ENCODE results near the gene ITGB2.
"Not testable (repeated sequence)": the region's sequence is repeated elsewhere in the genome, so short reads cannot be mapped to it uniquely, and the experiment has no call there.

The ITGB2 gene

DNA sequence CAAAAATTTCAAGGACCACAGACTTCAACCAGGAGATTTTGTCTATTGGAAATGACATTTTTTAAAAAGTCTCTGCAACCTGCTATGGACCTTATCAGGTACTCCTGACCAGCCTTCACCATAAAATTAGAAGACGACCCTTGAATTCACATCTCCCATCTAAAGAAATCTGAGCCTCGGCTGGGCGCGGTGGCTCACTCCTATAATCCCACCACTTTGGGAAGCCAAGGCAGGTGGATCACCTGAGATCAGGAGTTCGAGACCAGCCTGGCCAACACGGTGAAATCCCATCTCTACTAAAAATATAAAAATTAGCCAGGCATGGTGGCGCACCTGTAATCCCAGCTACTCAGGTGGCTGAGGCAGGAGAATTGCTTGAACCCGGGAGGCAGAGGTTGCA, 41.5 kb downstream of the ITGB2 start:
- peaks cover 37% of the 10 kb centered on the region for H3K4me1 Mint-ChIP-seq (ENCODE audit: low read depth)
- H3K27me3 Mint-ChIP-seq (ENCODE audit: low read depth); DNase-seq (ENCODE audit: low spot score); H3K27ac Mint-ChIP-seq; H3K36me3 Mint-ChIP-seq (ENCODE audit: low read depth); H3K9me3 Mint-ChIP-seq; H3K4me3 Mint-ChIP-seq: not testable (repeated sequence)

DNA sequence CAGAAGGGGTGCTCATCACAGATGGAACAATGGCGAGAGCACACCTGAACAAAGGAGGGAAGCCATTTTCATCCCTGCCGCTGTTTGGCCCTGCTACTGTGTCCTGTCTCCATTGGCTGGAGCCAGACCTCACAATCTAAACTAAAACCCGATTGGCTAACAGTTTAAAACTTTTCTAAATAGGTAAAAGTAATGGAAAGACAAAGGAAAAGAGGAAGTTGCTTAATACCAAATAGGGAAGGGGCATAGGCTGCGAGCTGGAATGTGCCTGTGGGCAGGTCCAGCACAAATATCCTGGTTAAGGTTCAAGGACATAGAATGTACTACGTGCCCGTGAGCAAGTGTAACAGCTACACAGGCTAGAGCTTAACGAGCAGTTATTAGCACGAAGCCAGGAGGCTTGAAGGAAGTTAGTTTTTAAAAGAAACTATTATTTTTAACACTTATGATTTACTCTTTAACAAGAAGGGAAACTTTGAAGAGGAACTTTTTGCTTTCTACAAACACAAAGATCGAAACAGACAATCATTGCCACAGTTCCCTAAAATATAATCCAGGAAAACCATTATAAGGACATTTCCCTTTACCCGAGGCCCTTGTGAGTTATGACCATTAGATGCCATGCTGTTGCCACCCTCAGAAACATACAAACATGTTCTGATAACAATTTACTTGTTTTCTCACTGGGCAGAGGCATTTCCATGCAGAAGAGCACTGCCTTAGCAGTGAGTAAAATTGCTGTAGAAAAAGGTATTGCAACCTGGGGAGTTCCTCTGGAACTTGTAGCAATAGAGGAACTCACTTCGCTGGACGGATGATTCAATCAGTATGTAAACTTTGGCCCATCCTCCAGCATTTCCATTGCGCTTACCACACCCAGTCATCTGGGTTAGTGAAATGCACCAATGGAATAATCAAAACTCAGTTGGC, 42.4 kb downstream of the ITGB2 start:
- no peak overlapping the region for H3K4me3 Mint-ChIP-seq
- no peak for DNase-seq (ENCODE audit: low spot score)
- no peaks in the 10 kb centered on the region for H3K9me3 Mint-ChIP-seq
- peaks cover 37% of the 10 kb centered on the region for H3K4me1 Mint-ChIP-seq (ENCODE audit: low read depth)
- no peak overlapping the region for H3K27ac Mint-ChIP-seq
- peaks cover 5% of the 10 kb centered on the region for H3K27me3 Mint-ChIP-seq (ENCODE audit: low read depth)
- no peaks in the 10 kb centered on the region for H3K36me3 Mint-ChIP-seq (ENCODE audit: low read depth)

DNA sequence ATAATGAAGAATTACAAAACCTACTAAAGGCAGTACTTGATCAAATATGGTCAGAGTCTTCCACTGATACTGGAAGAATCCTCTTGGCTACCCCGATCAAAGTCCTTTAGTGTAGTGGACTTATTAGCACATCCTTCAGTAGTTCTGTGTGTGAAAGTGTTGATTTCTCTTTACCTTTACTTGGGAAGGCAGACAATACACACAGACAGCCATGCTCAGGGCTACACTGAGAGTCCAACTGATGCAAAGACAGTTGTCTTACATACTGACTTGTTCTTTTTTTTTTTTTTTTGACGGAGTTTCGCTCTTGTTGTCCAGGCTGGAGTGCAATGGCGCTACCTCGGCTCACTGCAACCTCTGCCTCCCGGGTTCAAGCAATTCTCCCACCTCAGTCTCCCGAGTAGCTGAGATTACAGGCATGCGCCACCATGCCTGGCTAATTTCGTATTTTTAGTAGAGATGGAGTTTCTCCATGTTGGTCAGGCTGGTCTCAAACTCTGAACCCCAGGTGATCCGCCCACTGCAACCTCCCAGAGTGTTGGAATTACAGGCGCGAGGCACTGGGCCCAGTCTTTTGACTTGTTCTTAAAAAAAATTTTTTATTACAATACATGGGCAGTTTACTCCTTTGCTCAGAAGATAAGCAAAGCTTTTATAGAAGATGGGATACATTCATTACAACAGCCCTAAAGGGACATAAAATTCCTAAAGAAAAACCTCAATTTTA, 43.7 kb downstream of the ITGB2 start:
- DNase-seq (ENCODE audit: low spot score): no peak
- peaks cover 40% of the 10 kb centered on the region for H3K4me1 Mint-ChIP-seq (ENCODE audit: low read depth)
- H3K36me3 Mint-ChIP-seq (ENCODE audit: low read depth): peaks cover 3% of the 10 kb centered on the region
- peaks cover 5% of the 10 kb centered on the region for H3K27me3 Mint-ChIP-seq (ENCODE audit: low read depth)
- H3K4me3 Mint-ChIP-seq: no peak overlapping the region
- no peak overlapping the region for H3K27ac Mint-ChIP-seq
- no peaks in the 10 kb centered on the region for H3K9me3 Mint-ChIP-seq

DNA sequence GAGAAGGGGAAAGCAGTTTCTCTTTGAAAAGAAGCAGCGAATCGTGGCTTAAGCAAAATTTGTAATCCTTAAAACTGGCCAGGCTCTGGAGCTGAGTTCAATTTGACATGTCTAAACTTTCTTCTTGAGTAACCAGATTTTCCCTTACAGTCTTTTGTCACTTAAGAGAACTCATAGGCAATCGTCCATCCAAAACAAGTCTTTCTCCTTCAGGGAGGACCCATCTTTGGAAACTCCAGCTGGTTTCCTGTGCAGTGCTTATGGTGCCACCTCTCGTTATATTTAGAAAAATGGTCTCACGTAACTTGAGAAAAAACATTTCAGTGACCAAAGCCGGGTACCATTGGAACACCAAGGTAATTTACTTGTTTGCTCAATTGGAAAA, 45.4 kb downstream of the ITGB2 start:
- H3K36me3 Mint-ChIP-seq (ENCODE audit: low read depth): peaks cover 7% of the 10 kb centered on the region
- peak overlapping the region; percentile 94 for H3K27ac Mint-ChIP-seq
- peaks cover 5% of the 10 kb centered on the region for H3K27me3 Mint-ChIP-seq (ENCODE audit: low read depth)
- peak overlapping the region; percentile 88 for H3K4me3 Mint-ChIP-seq
- H3K4me1 Mint-ChIP-seq (ENCODE audit: low read depth): peaks cover 38% of the 10 kb centered on the region
- DNase-seq (ENCODE audit: low spot score): peak; percentile 23
- no peaks in the 10 kb centered on the region for H3K9me3 Mint-ChIP-seq

DNA sequence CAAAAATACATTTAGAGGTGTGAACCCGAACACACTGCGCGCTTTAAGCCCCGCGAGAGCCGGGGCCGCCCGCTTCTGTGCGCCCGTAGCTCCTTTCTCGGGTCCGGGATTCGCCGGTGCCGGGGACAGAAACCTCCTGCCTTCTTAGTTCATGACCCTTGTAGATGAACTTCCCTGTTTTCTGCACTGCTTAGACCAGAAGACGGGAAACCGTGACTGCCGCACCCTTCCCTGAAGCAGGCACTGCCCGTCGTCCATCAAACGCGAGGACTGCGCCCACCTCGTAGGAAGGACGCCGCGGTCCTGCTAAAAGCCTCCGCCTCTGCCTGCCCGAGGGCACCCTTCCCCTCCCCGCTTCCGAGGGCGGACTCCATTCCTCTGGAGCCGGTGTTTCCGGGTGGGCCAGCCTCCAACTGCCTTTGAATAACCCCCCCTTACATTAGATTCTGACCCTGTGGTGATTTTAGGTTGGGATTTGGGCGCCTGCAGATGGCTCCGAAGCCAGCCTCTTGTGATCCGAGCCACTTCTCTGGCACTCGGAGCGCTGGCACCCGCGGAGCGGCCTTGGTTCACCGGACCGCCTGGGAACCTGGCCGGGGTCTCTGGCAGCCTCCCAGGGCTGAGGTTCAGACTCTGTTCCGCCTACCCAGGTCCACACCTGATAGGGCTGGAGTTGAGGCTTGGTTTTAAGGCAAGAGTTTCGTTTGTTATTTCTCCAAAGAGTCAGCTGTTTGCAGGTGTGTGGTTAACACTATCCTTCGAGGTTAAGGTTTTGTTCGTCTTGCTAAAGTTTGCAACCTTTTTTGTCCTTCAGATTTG, 46.0 kb downstream of the ITGB2 start:
- Mint-ChIP-seq H3K27me3 (ENCODE audit: low read depth) (peaks cover 5% of the 10 kb centered on the region), H3K27ac (peak overlapping the region; percentile 94), H3K4me1 (ENCODE audit: low read depth) (peaks cover 44% of the 10 kb centered on the region), H3K9me3 (no peaks in the 10 kb centered on the region), H3K4me3 (peak overlapping the region; percentile 88), H3K36me3 (ENCODE audit: low read depth) (peaks cover 7% of the 10 kb centered on the region)
- DNase-seq (ENCODE audit: low spot score): peak; percentile 37

DNA sequence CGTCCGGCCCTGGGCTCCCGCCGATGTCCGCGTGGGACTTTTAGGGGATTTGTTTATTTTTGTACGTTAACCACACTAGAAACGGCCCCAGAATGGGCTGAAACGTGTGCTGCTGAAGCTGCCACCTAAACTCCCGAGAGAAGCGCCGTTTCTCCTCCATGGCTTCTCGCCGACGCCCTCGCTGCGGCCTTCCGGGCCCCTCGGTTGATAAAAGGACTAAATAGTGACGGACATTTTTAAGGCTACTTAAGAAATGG, 46.5 kb downstream of the ITGB2 start:
- H3K27ac Mint-ChIP-seq: peak overlapping the region; percentile 94
- H3K4me1 Mint-ChIP-seq (ENCODE audit: low read depth): peaks cover 46% of the 10 kb centered on the region
- peaks cover 5% of the 10 kb centered on the region for H3K27me3 Mint-ChIP-seq (ENCODE audit: low read depth)
- no peaks in the 10 kb centered on the region for H3K9me3 Mint-ChIP-seq
- no peak for DNase-seq (ENCODE audit: low spot score)
- peaks cover 7% of the 10 kb centered on the region for H3K36me3 Mint-ChIP-seq (ENCODE audit: low read depth)
- H3K4me3 Mint-ChIP-seq: peak overlapping the region; percentile 88

DNA sequence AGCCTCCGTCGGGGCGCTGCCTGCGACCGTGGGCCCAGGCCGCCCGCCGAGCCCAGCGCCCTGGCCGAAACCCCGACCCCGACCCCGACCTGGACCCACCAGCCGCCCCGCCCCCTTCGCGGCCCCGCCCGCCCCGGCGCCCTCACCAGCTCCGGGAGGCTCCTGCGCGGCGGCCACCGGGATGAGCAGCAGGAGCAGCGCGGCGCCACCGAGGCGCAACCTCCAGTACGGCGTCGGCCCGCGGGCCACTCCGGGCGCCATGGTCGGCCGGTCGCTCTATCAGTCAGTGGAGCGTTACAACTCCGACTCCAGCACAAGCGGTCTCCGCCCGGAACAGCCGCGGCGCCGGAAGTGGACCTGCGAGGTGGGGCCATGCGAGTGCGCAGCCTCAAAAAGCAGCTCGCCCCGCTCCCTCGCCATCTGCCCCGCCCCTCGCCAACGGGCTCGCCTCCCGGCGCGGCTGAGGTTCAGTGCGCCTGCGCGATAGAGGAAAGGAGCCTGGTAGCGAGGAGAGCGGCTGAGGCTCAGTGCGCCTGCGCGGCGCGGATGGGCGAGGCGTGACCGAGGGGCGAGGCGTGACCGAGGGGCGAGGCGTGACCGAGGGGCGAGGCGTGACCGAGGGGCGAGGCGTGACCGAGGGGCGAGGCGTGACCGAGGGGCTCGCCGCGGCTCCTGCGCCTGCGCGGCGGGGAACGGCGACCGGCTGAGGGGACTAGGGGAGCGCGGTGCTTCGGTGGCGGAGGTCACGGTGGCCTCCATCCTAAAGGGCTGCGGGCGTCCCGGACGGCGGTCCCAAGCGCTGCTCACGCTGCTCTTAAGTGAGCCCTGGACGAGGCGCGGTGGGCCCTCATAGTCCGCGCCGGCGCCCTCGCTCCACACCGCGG, 47.1 kb downstream of the ITGB2 start, which contains the start of gene PTTG1IP:
TSS of gene PTTG1IP (minus strand) at position 335 of the 884 bp plus-strand sequence. CDS start at position 261, 74 bp downstream.
- peak; percentile 100 for DNase-seq (ENCODE audit: low spot score)
- Mint-ChIP-seq H3K4me1 (ENCODE audit: low read depth) (peaks cover 52% of the 10 kb centered on the region), H3K27ac (peak within 1 kb of the TSS; percentile 94), H3K27me3 (ENCODE audit: low read depth) (peaks cover 5% of the 10 kb centered on the region), H3K36me3 (ENCODE audit: low read depth) (peaks cover 10% of the 10 kb centered on the region), H3K9me3 (no peaks in the 10 kb centered on the region), H3K4me3 (peak within 1 kb of the TSS; percentile 95)

DNA sequence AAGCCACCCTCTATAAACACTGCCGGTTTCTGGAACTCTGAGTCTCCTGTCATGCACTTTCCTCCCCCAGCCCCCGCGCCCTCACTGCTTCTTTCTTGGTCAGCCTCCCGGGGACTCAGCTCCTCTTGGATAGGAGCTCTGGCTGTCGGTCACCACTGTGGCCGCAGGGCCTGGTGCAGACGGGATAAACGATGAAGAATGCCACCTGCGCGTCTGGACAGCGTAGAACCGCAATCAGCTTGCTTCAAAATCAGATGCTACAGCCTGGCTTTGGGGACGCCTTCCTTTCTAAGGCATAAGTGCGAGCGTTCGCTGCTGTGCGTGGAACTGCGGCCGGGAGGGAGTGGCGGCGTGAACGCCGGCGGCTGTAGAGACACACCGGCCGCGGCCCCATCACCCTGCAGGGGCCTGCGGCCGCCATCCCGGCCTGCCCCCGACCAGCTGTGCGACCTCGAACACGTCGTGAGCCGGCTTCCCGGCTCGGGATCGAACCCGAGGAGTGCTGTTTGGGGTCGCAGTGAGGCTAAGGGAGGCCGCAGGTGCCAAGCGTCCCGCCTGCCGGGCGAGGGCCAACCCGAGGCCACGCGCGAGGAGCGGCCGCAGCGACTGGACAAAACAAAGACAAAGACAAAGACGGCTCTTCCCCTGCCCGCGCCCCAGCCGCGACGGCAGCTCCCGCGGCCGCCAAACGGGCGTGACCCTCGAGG, 47.9 kb downstream of the ITGB2 start:
- Mint-ChIP-seq H3K4me3 (peak overlapping the region; percentile 95), H3K9me3 (no peaks in the 10 kb centered on the region), H3K4me1 (ENCODE audit: low read depth) (peaks cover 60% of the 10 kb centered on the region), H3K27ac (peak overlapping the region; percentile 77), H3K36me3 (ENCODE audit: low read depth) (peaks cover 13% of the 10 kb centered on the region), H3K27me3 (ENCODE audit: low read depth) (peaks cover 3% of the 10 kb centered on the region)
- no peak for DNase-seq (ENCODE audit: low spot score)

DNA sequence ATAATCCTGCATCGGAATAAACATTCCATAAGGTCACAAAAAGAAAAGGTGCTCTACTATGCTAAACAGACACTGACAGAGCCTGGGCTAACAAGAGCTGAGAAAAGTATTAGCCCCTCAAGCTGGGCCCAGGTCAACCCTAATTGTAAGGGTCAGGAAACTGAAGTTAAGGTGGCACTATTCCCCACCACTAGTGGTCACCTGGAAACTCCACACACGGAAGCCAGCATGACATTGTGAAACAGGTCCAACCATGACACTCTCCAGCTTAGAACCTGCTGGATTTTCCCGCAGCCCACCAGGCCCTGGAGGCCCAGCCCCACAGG, 48.4 kb downstream of the ITGB2 start:
- DNase-seq (ENCODE audit: low spot score): peak; percentile 21

DNA sequence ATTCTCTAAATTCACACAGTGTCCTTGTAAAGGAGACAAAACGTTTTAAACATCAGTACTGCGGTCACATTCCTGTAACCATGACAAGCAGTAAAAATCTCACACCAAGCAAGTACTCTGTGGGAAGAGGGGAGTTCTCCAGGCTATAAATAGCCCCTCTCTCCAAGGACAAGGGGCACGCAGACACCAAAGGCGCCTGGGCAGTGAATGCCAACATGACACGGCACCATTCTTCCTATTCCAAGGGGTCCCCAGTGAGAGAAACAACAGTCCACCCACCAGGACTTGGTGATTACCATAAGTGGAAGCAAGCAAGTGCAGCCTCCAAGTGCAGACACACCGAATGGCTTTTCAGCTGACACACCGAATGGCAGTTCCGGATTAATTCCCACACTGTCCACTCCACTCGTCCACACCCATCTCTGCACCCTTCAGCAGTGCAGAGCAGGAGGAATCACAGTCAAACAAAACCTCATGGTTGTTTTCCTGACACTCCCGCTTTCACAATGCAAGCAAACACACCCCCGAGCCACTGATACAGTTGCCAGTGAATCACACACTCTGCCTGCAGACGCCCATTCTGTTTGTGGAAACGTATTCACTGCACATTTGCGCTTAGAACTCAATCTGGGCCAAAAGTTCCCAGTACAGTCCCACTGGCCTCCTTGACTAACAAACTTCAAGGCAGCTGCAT, 49.0 kb downstream of the ITGB2 start:
- Mint-ChIP-seq H3K36me3 (ENCODE audit: low read depth) (peaks cover 13% of the 10 kb centered on the region), H3K27me3 (ENCODE audit: low read depth) (peaks cover 3% of the 10 kb centered on the region), H3K27ac (peak overlapping the region; percentile 67), H3K4me3 (peak overlapping the region; percentile 95), H3K9me3 (no peaks in the 10 kb centered on the region), H3K4me1 (ENCODE audit: low read depth) (peaks cover 68% of the 10 kb centered on the region)
- DNase-seq (ENCODE audit: low spot score): peak; percentile 24

More for the DNA sequence above, 48.4 kb downstream of the ITGB2 start:
- peaks cover 13% of the 10 kb centered on the region for H3K36me3 Mint-ChIP-seq (ENCODE audit: low read depth)
- H3K4me3 Mint-ChIP-seq: peak overlapping the region; percentile 95
- peaks cover 65% of the 10 kb centered on the region for H3K4me1 Mint-ChIP-seq (ENCODE audit: low read depth)
- H3K9me3 Mint-ChIP-seq: no peaks in the 10 kb centered on the region
- H3K27ac Mint-ChIP-seq: peak overlapping the region; percentile 77
- H3K27me3 Mint-ChIP-seq (ENCODE audit: low read depth): peaks cover 3% of the 10 kb centered on the region

DNA sequence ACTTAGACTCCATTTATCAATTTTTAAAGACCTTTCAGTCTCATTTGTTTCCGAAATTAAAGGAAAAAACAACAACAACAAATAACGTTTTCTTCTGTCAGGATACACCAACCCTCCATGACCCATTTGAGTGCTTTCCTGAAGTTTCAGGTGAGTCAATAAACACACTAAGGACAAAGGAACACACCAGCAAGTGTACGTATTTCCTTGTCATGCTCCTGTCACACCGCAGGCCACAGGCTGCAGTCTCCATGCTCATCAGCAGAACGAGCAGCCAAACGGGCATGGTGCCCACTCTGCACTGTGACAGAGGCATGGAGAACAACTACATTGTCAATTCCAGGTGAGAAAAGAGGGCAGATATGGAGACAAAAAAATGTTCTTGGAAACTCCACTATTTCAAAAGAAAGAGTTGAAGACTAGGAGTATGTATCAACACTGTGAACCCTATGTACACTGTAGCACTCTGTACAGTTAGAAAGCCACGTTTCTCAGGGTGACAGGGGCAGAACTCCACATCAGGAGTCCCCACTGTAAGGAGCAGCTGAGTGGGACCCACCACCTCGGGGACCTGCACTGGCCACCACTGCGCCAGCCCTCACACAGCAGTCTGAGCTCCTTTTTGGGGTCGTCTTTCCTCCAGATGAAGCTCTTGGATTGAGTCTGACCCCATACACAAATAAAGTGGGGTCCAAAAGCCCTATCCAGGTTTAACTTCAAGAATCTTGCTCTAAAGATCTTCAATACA, 49.8 kb downstream of the ITGB2 start:
- H3K27ac Mint-ChIP-seq: peak overlapping the region; percentile 89
- peaks cover 16% of the 10 kb centered on the region for H3K36me3 Mint-ChIP-seq (ENCODE audit: low read depth)
- peak; percentile 27 for DNase-seq (ENCODE audit: low spot score)
- H3K4me3 Mint-ChIP-seq: peak overlapping the region; percentile 95
- peaks cover 71% of the 10 kb centered on the region for H3K4me1 Mint-ChIP-seq (ENCODE audit: low read depth)
- H3K27me3 Mint-ChIP-seq (ENCODE audit: low read depth): no peaks in the 10 kb centered on the region
- H3K9me3 Mint-ChIP-seq: no peaks in the 10 kb centered on the region
